Measurements from ENCODE around the gene PATJ.

PATJ gene

DNA sequence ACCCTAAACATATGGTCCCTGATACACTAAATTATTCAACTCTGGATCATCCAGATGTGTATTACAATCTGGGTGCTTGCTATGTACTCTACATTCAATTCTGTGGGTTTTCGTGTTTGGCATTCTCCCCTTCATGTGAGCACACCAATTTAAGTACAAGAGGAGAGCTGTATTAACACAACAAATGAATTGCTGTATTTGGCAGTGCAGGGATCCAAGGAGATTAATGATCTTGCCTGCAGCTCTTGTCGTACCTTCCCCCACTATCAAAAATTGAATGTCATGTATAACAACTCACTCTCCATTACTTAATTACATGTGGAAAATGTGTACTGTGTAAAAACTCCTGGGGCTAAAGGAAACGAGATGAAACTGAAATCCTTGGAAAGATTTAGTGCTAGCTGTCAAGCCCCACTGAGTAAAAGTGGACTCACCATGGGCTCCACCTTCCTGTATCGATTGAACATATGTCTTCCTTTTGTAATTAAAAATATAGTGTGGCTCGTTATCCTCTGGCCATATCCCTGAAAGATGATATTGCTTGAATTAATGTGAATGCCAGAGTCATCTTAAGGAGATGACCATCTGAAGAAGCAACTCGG, 280.2 kb downstream of the PATJ start:
- DNase-seq (ENCODE audit: low read depth), result no peak
- TF ChIP-seq, protein P1, sequence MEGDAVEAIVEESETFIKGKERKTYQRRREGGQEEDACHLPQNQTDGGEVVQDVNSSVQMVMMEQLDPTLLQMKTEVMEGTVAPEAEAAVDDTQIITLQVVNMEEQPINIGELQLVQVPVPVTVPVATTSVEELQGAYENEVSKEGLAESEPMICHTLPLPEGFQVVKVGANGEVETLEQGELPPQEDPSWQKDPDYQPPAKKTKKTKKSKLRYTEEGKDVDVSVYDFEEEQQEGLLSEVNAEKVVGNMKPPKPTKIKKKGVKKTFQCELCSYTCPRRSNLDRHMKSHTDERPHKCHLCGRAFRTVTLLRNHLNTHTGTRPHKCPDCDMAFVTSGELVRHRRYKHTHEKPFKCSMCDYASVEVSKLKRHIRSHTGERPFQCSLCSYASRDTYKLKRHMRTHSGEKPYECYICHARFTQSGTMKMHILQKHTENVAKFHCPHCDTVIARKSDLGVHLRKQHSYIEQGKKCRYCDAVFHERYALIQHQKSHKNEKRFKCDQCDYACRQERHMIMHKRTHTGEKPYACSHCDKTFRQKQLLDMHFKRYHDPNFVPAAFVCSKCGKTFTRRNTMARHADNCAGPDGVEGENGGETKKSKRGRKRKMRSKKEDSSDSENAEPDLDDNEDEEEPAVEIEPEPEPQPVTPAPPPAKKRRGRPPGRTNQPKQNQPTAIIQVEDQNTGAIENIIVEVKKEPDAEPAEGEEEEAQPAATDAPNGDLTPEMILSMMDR (IDR thresholded peaks at IDR 0.05; ENCODE audit: insufficient read depth, low read depth, low read length, missing control alignments), result no peak
- H3K4me3 ChIP-seq (ENCODE audit: low read length), result no peak overlapping the region

- TF ChIP-seq, protein P1 (IDR thresholded peaks at IDR 0.05; ENCODE audit: insufficient read depth, low read depth, low read length, missing control alignments), result no peak
- DNase-seq (ENCODE audit: low read depth), result no peak
- no peak overlapping the region for H3K4me3 ChIP-seq (ENCODE audit: low read length)
These were observed 282.4 kb downstream of the PATJ start for GRCh38 chr1:62024690-62025089.

- H3K4me3 ChIP-seq (ENCODE audit: low read length), result no peak overlapping the region
- TF ChIP-seq, protein P1 (IDR thresholded peaks at IDR 0.05; ENCODE audit: insufficient read depth, low read depth, low read length, missing control alignments), result no peak
- DNase-seq (ENCODE audit: low read depth), result no peak
These were observed 282.9 kb downstream of the PATJ start for GRCh38 chr1:62025154-62025553.

- no peak for DNase-seq (ENCODE audit: low read depth)
- TF ChIP-seq, protein P1 (IDR thresholded peaks at IDR 0.05; ENCODE audit: insufficient read depth, low read depth, low read length, missing control alignments), result no peak
These were observed 283.6 kb downstream of the PATJ start for GRCh38 chr1:62025892-62026291.

GRCh38 chr1:62029704-62030103, 287.4 kb downstream of the PATJ start:
- no peak overlapping the region for H3K4me3 ChIP-seq (ENCODE audit: low read length)
- no peak for DNase-seq (ENCODE audit: low read depth)
- TF ChIP-seq, protein P1 (IDR thresholded peaks at IDR 0.05; ENCODE audit: insufficient read depth, low read depth, low read length, missing control alignments), result no peak

More at GRCh38 chr1:62025892-62026291, 283.6 kb downstream of the PATJ start:
- H3K4me3 ChIP-seq (ENCODE audit: low read length), result no peak overlapping the region

DNA sequence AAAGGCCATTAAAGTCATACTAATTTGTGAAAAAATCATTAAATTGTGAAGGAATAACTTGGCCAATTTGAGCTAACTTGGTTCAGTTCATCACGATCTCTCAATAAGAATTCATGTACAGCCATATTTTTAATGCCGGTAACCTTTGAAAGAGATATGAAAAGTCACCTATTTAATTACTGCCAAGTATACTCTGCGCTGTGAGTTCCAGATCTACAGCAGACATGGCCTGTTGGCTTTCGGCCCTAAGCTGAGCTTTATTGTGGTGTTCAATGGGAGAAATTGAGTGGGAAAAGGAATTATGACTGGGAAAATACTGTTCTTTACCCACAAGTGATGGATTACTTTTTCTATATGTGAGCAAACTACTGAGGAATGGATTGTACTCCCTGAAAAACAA, 292.5 kb downstream of the PATJ start:
- H3K4me3 ChIP-seq (ENCODE audit: low read length), result no peak overlapping the region
- DNase-seq (ENCODE audit: low read depth), result no peak
- TF ChIP-seq, protein P1 (IDR thresholded peaks at IDR 0.05; ENCODE audit: insufficient read depth, low read depth, low read length, missing control alignments), result no peak

- no peak for DNase-seq (ENCODE audit: low read depth)
- TF ChIP-seq, protein P1 (IDR thresholded peaks at IDR 0.05; ENCODE audit: insufficient read depth, low read depth, low read length, missing control alignments), result no peak
- H3K4me3 ChIP-seq (ENCODE audit: low read length), result no peak overlapping the region
These were observed 295.0 kb downstream of the PATJ start for GRCh38 chr1:62037274-62037673.

Data from epithelial cell of esophagus (primary cell).